NCI-H345 (cell line): ENCODE results near the gene KDM5C.
"Not testable (repeated sequence)": the region's sequence is repeated elsewhere in the genome, so short reads cannot be mapped to it uniquely, and the experiment has no call there.

ENCODE experiments used
- DNase-seq: peaks from one replicate; lab custom pipeline; 2025; lab: John Stamatoyannopoulos, UW

The KDM5C gene

DNA sequence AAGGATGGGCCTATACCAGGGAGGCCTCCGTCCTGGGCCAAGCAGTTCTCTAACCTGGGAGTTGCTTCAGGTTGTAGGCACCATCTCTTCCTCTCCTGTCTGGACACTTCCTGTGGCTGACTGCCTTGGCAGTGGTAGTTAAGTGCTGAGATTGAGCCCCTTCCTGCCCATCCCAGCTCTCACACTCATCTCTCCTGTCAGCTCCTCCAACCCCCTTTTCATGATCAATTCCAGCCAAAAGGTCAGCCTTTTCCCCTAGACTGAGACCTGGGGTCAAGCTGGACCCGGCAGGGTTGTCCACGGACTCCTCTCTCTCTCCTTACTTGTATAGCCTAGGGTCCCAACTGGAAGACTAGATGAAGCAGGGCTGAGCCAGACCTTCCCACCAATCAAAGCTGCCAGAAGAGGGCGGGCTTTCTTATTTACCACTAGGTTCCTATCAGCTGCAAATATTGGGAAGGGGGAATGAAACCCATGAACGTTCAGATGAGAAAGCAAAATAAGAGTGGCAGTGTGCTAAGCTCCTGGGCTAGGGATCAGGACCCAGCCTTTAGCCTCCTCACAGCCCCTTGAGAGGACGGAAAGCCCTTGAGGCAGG is 34.5 kb downstream of the KDM5C start:
- DNase-seq, result no peak

DNA sequence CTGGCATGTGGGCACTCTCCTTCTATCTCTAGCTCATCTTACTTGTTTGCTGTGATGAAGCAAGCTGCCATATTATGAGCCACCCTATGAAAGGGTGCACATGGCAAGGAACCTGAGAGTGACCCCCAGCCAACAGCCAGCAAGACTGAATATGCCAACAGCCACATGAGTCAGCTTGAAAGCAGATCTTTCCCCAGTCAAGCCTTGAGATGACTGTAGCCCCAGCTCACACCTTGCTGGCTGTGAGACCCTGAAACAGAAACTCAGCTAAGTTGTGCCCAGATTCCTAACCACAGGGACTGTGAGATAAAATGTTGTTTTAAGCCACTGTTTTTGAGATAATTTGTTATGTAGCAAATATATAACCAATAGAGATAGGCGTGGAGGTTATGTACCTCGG is 36.2 kb downstream of the KDM5C start:
- DNase-seq, result no peak

DNA sequence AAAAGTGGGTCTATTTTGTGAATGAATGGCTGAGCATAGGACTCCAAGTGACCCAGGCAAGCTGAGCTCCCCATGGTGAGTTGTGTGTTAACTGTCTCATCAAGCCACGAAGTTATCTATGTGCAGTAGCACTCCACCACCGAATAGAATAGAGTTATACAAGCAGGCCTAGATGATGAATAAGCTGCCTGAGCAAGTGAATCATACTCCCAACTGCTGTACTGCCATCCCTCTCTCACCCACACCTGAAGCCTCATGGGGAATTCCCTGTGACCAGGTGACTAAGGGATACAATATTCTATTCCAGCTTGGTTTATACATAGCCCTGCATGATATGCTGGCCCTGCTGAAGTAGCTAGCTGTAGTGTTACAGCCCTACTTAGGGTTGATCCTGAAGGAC is 38.7 kb downstream of the KDM5C start:
- no peak for DNase-seq

DNA sequence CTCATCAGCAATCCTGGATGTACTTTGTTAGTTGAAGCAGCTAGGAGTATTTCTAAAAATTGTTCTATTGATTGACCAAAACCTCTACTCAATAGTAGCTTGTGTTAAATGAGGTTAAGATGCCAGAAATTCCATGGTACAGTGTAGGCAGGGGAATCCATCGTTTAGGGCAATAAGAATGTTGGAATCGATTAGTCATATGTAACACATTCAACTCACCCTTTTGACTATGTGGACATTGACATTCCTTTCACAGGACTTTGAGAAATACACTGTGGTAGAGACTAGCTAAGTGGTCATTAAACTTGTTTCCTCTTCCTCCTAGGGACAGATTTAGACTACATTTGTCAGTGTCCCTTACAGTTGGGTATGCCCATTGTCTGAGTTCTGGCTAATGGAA is 40.2 kb downstream of the KDM5C start:
- DNase-seq, result no peak

DNA sequence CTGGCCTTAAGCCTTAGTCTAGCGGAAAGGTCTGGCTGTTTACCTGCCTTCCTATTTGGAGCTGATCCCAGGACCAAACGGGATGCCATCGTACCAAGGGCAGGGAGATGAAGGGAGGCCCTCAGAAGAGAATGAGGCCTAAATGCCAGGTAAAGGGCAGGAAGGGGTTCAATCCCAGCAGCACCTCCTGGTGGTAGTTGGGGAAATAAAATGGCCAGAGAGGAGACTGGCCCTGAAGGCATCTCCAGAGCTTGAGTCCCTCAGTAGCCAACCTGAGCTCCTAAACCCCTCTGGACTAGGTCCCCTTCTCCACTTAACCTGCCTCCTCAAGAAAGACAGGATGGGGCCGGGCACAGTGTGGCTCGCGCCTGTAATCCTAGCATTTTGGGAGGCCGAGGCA is 53.7 kb downstream of the KDM5C start:
- no peak for DNase-seq

GRCh38 chrX:53166103-53166502 is 58.9 kb downstream of the KDM5C start:
- no peak for DNase-seq

GRCh38 chrX:53164566-53164965 is 60.4 kb downstream of the KDM5C start:
- DNase-seq, result not testable (repeated sequence)

DNA sequence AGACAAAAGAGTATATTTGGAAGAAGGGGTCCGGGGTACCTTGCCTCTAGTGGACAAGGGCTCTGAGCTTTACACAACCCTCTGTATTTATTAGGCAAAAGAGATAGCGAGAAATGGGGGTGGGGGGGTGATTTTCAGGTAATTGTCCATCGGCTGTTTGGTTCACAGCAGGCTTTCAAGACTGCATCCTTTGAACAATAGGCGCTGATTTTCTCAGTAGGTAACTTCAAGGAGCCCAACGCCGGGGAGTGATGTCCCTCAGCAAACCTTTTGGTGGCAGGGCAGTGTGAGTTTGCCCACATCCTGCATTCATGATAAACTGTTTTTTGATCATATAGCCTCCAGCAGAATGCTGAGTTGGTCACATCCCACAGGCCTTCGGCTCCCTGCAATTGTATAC is 61.6 kb downstream of the KDM5C start:
- no peak for DNase-seq

DNA sequence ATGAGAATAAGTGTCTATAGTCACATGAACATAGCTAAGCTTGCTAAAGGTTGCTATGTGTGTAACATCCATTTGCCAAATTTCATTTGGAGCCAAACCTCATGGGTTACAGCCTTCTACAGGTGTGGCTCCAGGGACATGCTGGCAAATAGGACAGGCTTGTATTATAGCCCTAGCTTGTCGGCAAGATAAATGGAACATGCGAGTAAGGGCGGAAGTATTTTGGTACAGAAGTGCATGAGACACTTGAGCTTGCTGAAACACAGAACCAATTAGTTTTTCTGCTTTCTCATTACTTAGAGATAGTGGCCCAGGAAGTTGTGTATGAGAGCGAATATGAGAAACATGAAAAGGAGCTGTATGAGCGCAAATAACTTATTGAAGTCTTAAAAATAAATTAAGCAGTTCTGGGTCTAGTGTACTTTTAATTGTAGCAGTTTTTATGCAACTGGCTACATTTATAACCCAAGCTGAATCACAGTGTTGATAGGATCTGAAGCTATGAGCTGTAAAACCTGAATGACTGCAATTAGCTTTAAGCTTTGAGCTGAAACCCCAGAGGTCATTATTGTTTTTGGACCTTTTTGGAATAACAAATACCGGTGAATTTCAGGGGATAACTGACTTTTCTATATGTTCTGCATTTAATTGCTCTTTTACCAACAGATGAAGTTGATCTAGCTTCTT is 64.6 kb downstream of the KDM5C start:
- DNase-seq, result no peak

- no peak for DNase-seq
These were observed 65.8 kb downstream of the KDM5C start for GRCh38 chrX:53159184-53159583.

DNA sequence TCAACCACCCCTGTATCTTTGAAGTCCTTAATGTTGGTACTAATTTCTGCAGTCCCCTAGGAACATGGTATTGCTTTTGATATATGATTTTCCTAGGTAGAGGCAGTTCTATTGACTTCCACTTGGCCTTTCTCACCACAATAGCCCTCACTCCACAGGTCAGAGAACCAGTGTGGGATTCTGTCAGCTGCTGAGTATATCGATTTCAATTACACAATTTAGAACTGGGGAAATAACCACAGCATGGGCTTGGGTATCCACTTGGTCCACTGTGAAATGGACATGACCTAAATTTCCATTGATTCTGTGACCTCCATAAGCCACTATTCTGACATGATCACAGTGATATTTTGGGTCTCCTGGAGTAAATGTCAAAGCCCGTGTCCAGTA is 68.8 kb downstream of the KDM5C start:
- no peak for DNase-seq

DNA sequence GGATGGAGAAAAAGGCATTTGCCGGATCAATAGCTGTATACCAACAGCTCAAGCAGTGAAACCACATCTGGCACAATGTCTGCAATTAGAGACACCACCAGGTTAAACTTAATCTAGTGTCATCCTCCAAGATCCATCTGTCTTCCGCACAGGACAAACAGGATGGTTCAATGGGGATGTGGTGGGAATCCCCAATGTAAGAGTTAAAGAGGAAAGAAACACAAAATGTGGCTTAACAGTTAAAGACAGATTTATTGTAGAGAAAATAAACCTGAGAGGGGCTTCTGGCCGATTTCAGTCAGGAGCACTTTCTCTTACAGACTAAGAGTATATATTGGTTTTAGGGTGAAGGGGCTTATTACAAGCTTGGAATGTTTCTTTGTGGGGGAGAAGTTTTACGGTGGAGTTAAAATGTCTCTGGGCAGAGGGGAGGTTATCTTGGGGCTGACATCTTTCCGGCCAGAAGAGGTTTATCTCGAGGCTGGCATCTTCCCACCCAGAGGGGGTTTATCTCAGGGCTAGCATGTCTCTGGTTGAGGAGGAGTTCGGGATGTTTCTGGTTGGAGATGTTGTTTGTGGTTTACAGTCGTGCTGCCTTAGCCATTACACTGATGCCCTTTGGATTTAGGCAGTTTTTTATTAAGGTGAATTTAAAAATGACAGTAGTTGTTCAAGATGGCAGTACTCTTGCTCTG is 69.3 kb downstream of the KDM5C start:
- DNase-seq, result no peak

GRCh38 chrX:53153581-53153980 is 71.4 kb downstream of the KDM5C start:
- no peak for DNase-seq
